Measurements from ENCODE around the gene LSAMP.
"Not testable (repeated sequence)": the region's sequence is repeated elsewhere in the genome, so short reads cannot be mapped to it uniquely, and the experiment has no call there.

Gene LSAMP

DNA sequence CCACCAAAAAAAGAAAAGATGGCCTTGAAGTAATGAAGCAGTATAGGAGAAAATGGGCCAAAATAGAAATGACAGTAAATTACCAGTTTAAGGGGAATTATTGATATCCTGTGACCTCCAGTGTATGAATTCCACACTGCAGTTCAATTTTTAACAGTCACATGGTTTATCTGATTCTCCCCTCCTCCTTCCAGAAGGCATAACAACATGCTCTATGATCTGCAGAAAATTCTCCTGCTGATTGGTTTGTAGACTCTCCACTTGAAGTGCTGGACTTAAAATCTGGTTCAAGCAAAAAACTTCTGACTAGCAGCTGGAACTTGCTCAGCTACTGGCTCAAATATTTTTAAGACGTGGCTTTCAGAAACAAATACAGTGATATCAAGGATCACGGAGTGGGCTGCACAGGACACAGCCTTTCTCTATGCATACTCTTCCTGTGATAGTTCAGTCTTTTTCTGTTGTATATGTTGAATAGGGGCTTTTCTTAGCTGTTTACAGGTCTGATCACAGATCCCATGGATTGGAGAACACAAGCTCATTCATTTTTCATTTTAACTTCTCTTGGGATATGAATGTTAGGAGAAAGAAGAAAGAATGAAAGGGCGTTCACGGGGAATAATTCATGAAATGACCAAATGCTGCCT lies 211.5 kb downstream of the LSAMP start:
- no peak for DNase-seq

DNA sequence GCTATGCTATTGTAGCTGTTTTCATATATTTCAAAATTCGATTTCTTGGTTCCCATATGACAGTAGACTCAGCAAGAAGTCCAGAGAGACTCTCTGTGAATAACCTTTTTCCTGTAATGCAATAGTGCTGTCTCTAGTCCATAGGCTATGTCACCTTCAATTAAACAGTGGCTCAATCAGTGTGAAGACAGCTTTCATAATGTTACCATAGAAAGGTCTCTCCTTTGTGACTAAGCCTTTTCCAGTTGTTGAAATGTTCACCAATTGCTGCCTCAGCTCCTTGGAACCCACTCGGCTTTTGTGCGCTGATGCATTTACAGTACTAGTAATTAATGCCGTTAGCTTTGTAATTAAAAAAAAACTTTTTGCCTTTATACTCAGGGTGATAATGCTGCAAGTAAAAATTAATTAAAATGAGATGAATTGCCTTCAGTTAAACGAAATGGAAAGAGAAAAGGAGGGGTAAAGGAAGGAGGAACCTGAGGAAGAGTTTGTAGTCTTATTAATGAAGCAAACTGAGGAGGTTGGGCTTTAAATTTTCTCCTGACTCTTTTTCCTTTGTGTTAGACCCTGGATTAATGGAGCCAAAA lies 214.8 kb downstream of the LSAMP start:
- DNase-seq = no peak

DNA sequence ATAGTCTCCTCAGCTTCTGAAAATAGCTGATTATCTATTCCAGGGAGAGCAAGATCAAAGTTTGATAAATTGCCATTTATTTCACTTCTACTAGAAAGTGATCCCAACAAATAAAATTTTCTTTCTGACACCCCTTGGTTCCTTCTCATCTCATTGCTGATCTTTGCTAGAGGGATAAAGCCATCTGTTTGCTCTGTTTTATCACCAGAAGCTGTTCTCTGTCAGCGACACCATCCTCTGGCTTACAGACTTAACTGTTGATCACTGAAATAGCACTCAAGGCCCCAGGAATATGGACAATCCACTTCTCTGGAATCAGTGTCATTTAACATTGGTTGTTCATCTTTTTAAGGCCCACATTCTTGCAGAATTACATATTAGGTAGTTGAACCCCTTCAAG lies 219.0 kb downstream of the LSAMP start:
- DNase-seq = no peak

DNA sequence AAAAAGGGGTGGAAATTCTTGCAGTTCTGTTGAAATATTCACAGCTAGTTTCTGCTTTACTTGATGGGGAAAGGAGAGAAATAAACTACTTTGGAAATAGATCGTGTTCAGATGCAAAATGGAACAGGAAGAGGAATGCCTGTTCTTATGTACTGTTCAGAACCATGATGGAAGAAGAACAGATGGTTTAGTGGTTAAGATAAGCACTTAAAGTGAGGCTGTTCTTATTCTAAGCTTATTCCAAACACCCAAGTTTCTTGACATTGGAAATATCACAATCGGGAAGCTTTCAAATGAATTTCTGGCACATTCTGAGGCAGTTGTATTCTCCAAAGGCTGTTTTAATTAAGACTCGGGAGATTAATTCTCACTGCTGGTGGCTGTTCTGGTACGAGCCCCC lies 228.5 kb downstream of the LSAMP start:
- DNase-seq = no peak

DNA sequence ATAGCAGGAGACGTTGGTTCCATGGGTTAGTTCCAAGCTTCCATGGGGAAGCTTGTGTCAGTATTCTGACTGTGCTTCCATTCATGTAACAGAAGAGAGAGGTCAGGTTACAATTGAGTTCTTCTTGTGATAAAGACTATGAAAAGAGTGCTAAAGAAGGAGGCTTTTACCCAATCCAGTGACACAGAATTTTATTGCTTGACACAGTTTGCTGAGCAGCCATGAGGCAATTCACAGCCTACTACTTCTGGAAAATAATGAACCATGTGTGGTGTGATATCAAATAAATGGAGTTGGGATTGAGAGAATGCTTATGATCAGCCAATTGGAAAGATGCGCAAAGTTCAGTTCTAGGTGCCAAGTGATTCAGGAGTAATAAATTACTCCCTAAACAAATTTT lies 233.4 kb downstream of the LSAMP start:
- no peak for DNase-seq

DNA sequence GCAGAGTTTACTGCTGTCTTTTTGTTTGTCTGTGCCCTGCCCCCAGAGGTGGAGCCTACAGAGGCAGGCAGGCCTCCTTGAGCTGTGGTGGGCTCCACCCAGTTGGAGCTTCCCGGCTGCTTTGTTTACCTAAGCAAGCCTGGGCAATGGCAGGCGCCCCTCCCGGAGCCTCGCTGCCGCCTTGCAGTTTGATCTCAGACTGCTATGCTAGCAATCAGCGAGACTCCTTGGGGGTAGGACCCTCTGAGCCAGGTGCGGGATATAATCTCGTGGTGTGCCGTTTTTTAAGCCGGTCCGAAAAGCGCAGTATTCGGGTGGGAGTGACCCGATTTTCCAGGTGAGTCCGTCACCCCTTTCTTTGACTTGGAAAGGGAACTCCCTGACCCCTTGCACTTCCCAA lies 236.5 kb downstream of the LSAMP start:
- not testable (repeated sequence) for DNase-seq

DNA sequence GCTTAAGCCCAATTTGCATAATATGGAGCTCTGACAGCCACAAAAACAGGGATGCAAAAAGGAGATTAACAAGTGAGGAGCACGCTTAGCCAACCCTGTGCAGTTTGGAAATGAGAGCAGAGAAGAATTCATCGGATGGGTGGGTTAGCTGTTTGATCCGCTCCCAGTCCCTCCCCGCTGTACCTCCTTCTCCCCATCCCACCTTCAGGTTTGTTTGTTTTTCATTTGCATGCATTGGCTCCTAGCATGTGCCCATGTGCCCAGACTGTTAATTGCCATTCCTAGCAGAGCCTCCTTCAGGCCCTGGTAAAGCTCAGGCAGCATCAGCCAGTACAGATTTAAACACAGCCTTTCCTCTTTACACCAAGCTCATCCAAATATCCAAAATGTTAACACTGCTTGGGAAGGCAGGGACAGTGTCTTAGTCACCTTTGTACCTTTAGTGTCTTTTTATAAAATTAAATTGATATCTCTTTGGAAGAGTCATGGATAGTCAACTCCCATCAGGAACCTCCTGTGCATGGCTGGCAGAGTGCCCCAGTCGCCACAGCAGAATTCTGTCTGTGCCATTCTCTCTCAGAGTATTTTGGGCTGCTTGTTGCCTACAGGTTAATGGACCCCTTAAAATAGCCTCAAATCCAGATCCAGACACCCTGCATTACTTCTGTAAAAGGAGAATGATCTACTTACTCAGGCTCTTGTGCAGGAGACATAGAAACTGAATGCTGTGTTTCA lies 244.2 kb downstream of the LSAMP start:
- DNase-seq = no peak

DNA sequence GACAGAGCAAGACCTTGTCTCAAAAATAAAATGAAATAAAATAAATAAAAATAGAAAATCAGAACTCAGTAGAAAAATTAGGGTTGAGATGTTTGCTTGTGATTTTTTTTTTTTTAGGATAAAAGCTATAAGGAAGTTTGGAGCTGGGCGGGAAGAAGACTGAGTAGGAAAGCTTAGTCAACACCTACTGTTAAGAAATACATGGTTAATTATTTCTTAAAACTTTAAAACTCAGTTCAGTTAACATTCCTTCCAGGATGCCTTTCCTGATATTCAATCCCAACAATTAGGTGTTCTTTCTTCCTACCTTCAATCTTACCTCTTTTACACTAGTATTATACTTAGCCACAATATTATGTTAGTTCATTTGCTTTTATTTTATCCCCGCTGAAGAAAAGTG lies 246.2 kb downstream of the LSAMP start:
- no peak for DNase-seq

DNA sequence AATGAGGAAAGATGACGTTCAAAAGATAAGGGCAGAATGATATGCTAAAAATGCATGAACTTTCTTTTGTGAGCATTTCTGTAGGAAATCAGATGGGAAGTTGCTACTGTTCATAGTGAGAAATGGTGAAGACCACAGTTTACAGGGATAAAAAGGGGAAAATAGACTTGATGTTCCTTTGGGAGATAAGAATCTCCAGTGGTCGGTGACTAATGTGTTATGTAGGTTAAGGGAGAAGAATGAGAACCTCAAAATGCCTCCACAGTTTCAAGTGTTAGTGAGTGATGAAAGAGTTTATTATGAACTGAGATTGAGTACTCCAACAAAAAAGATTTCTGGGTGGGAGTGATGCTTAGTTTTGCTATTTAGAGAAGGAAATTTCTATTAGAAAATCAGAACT lies 247.2 kb downstream of the LSAMP start:
- DNase-seq = no peak

DNA sequence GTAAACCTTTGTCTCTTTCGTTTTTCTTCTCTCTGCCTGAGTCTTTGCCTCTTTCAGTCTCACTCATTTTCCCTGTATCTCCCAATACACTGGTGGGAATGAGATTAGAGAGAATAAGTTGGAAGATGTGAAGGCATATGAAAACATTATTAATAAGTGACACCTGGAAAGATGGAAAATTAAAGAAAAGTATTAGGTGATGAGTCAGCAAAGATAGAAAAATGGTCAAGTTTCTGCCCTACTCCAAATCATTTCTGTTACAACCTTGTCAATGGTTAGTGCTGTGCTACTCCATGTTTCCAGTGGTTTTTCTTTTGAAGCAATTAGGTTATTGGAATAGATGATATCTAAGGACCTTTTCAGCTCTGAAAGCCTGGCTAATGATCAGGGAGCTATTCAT lies 252.8 kb downstream of the LSAMP start:
- no peak for DNase-seq

DNA sequence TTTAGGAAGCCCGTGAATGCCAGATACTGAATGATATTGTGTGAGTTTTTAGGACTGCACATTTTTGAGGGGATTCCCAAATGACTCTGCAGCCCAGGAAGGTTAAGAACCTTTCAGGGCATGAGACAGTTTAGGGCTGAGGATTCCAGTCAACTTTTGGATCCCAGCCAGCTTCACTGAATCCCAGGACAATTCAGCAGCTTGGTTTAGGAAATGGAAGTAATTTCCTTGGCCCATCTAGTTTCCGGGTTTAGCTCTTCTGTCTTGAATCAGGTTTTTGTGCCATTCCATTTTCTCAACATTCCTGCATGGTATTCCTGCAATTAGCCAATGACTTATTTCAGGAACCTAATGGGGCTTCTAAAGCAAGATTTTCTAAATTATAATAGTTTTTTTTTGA lies 253.9 kb downstream of the LSAMP start:
- no peak for DNase-seq

DNA sequence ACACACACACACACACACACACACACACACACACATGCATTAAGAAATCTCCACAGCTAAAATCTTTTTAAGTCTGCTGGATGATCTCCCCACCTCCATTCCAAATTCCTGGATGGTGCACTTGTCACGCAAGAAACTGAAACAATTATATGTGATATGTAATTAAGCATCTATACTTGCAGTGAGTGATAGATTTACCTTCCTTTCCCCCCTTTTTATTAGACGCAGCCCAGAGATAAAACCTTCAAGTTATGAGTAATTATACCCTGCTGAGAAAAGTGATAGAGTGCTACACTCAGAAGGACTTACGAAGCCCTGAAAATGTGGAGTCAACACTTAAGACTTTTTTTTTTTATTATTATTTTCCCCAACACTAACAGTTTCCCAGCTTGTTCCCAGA lies 255.2 kb downstream of the LSAMP start:
- DNase-seq = no peak

DNA sequence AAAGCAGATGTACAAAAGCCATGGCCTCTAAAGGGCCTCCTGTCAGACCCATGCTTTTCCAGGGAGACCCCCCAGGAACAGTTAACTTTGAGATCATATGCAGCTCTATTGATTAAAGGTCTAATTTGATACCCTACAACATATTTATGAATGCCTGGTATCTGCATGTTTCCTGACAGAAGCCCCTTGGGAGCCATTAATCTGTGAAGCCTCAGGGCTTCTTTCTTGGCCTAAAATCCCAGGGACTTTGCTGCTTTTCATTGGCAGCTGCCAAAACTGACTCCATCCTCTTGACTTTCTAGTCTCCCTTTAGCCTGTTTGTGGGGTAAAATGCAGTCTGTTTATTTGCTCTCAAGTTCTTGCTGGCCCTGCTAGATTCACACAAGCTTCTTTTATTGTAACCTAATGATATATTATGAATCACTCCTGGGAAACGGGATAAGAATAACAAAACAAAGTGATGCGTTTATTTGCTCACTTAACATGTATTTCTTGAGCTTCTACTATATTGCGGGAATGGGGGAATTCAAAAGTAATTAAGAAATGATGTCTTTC lies 257.0 kb downstream of the LSAMP start:
- no peak for DNase-seq

DNA sequence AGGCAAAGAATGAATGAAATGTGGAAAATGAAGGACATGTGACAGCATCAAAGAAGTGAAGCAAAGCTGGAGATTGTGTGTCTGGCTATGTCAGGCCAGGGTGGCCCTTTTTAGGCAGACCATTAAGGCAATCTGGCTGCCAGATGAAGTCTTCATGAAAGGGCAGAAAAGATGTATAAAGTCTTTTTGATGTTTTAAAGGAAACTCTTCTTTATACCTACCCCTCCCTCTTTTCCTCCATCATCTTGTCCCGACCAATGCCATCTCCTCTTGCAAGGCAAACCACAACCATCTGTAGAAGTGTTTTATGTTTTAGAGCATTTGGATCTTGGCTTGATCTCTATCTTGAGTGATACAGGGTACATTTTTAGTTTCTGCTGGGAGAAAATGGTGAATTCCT lies 259.2 kb downstream of the LSAMP start:
- DNase-seq = no peak

DNA sequence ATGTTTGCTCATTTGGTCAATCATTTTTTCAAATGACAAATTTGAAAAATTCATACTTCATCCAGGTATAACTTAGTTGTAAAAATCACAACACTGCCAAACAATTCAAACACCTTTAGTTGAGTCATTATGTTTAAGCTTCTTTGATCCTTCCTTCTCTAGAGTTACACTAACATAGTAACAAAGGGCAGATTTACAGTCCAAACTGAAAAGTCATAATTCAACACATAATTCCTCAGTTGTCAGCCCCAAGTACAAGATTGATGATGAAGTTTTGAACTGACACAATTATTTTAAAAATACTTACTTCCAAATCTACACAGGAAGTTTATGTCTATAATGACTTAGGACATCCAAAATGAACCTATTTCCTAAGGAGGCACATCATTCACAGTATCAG lies 264.1 kb downstream of the LSAMP start:
- no peak for DNase-seq

DNA sequence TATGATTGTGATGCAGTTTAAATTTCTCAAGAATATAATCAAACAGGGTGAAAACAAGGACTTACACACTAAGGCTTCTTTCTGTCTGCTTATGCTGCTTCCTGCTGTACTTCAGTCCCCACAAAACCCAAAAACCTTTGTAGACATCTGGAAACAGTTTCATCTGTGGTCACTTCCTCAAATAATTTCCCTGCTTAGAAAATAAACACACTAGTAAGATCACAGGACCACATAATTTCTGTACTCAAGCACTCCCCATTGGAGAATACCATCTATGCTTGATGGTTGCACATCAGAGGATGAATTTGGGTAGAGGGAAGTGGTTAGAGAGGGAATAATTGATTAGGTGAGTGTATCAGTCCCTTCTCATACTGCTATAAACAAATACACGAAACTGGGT lies 266.2 kb downstream of the LSAMP start:
- no peak for DNase-seq

DNA sequence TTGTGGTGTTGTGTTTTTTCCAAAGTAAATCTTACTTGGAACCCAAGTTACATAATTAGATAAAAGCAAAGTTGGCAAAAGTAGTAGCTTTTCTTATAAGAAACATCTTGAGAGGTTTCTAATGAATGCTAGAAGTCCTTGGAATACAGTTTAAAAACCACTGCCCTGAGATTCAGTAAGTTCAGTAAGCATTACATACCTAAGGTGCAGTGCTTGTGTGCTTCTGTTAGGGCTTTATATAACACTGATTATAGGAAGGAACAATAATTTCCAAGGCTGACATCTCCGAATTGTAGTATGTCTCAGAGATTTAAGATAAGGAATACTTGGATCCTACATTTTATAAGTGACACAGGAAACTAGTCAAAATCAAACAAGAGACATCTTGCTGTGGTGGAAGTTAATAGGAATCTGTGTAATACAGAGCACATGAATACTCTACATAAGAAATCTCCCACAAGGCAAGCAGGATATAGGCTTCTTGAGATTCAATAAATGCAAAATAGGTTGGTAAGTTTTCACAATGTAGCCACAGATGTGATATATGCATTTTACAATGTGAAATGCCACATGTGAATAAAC lies 268.2 kb downstream of the LSAMP start:
- no peak for DNase-seq

DNA sequence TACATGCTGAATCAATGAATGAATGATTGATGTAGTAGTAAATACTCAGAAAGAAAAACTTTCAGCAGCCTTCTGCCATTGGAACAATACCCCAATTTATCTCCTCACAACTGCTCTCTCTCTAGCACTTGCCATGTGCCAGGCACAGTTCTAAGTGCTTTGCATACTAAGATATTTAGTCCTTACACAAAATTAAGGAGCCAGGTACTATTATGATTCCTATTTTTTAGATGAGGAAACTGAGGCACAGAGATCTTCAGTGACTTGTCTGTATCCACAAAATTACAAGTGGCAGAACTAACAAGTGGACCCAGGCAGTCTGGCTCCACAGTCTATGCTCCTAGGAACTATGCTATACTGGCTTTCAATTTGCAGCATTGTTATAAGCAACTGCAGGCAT lies 279.2 kb downstream of the LSAMP start:
- DNase-seq = no peak

DNA sequence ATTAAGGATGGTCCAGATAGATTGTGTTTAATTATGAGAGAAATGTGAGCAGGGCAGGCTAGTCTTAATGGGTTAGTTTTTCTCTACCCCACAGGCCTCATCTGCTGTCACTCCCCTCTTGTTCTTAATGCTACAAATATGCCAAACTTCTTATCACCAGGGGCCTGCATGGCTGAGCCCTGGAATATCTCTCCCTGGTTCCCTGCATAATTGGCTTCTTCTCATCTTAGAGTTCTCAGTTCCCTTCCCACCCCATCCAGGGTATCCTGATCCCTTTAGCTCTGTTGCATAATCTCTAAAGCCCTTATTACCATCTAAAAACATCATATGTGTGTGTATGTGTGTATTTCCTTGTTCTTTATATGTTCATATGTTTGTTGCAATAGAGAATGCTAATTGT lies 279.6 kb downstream of the LSAMP start:
- DNase-seq = no peak

DNA sequence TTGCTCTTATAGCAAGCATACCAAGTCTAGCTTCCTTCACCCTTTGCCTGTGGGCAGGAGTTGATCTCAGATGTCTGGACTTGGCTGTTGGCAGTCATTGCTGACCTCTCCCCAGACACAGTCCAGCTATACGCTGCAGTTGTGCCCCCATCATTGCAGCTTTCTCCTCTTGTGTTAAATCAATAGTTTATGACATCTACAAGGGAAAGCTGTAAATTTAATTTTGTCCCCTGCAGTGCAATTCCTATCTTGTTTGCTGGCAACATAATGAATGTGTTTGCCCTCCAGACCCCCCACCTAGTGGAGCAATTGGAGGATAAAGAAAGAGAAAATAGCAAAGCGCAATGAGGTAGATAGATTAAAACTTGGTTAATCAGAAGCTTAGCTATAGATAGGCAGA lies 280.2 kb downstream of the LSAMP start:
- DNase-seq = no peak

DNA sequence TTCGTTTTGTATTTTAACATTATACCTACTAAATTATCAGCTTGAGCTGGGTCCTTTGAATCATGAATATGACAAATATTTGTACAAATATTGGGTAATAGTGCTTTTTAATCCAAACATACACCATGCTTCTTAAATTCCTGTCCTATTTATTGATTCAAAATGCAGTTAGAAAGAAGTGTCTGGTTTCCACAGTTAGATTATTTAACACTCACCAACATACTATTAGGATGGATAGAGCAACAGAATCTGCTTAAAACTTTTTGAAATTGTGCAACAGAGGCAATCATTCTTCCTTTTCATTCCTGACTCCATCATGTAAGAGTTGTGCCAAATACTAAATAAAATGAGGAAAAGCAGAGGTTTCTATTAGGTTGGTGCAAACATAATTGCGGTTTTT lies 281.2 kb downstream of the LSAMP start:
- DNase-seq = no peak

DNA sequence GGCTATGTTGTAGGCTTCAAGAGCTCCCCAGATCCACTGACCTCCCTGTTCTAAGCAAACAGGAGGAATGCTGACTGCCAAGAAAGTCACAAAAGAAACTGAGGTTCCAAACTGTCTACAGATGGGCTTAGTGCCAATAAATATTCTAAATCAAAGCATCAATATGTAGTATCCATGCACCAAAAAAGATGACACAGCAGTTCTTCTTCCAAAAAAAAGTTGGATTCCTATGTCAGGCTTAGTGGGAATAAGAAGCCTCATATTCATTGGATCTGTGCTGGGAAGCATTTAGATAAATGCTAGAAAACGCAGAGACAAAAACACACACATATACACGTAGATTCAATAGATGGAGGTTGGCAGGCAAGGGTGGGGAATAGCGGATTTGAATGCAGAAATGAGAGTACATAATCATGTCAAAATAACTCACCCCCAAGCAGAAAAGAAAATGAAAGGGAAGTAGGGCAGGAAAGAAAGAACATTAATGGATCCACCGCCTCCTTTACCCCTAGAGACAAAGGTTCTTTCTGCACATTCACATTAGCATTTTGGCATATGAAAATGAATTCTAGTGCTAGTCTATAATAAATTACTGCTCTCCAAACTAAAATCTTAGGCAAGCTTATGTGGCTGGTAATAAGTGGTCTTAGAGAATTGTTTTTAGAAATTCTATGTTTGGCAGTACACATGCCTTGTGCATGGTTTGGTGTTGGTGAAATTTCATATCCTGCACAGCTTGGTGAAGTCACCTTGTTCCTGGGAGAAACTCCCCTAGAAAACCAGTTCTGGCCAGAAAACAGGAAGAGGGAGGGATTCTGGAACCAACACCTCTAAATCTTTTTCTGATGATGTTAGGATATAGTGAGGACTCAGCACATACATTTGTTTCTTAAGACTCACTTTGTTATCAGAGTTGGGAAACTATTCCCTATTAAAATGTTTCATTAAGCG lies 283.4 kb downstream of the LSAMP start:
- DNase-seq = no peak

DNA sequence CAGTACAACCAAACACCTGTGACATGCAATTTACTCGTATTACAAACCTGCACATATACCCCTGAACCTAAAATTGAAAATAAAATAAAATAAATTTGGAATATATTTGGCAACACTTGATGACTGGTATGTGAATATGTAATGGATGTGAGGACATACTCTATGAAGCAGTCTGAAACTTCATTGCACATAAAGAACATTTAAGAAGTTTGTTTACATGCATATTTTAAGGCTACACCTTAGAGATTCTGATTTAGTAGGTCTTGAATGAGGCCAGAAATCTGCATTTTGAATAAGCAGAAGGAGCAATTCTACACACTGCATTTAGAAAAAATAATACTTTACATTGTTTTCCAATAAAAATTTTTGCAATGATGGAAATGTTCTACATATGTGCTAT lies 284.7 kb downstream of the LSAMP start:
- DNase-seq = no peak

Data from NK-92 treated with Interleukin-12 subunit alpha and Interleukin-12 subunit beta, amount 100 ng/mL, for 24 hours (cell line).